HG03342 (cell line): ENCODE results near the gene PZP.

Source experiments
- ATAC-seq: cut with Tn5 transposase; IDR thresholded peaks from one replicate; pipeline ENCODE4 v1.9.1; 2021; ENCODE audit warnings: mild to moderate bottlenecking, moderate library complexity; ENCODE audit not compliant: unreplicated experiment

The PZP gene

GRCh38 chr12:9106610-9107541 is 101.3 kb downstream of the PZP start:
- ATAC-seq = no peak

GRCh38 chr12:9106067-9106466 is 102.1 kb downstream of the PZP start:
- no peak for ATAC-seq

- no peak for ATAC-seq
These were observed 103.3 kb downstream of the PZP start for GRCh38 chr12:9104767-9105423.

GRCh38 chr12:9104087-9104486 is 104.1 kb downstream of the PZP start:
- no peak for ATAC-seq

GRCh38 chr12:9103050-9103849 is 104.9 kb downstream of the PZP start:
- ATAC-seq = no peak

GRCh38 chr12:9101018-9101687 is 107.0 kb downstream of the PZP start:
- no peak for ATAC-seq

- ATAC-seq = no peak
These were observed 108.5 kb downstream of the PZP start for GRCh38 chr12:9099552-9100190.
